ENCODE data around the gene ZRANB3. TPM values are rescaled to one million over a fixed set of nuclear protein-coding genes. Genes with fewer than 3 reads are reported as not detected.

ZRANB3 gene
- total and polyA plus RNA-seq, 2 experiments from 2014 or later = 10.5 to 16.8 TPM

DNA sequence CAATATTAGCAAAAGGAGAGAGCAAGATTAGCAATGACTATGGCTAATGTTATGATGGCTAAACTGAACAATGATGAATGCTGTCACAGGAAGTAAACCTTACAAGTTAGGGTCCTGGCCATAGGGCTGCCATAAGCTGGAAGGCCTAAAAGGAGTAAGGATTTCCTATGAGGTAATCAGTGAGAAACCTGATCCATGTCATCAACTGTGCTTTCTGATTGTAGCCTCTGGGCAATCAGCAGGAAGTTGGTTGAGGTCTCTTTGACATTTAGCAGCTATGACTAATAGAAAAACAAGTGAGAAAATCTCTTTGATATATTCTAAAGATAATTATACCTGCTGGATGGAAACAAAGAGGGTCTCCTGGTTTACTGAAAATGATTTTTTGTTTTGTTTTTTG lies 285.9 kb downstream of the ZRANB3 start (continued):
- no peak for TF ChIP-seq ZNF462 (CRISPR knock-in tag; IDR thresholded peaks at IDR 0.05)

DNA sequence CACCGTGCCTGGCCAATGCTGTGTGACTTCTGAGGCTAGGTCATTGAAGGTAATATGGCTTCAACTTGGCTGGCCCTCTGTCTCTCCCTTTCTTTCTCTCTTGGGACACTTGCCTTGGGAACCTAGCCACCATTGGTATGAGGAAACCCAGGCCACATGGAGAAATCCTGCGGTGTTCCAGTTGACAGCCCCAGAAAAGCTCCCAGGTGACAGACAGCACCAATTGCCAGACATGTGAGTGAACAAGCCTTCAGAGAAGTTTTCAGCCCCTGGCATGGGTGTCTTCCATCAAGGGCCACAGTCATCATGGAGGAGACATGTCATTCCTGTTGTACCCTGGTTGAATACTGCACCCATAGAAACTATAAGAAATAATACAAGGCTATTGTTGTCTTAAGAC lies 292.4 kb downstream of the ZRANB3 start:
- Histone ChIP-seq H3K36me3 (ENCODE audit: insufficient read depth) (no peaks in the 10 kb centered on the region), H3K4me3 (no peak overlapping the region), H3K4me1 (ENCODE audit: insufficient read depth) (no peaks in the 10 kb centered on the region), H4K20me1 (replicated peaks; ENCODE audit: insufficient read depth) (no peaks in the 10 kb centered on the region), H3K9me2 (ENCODE audit: insufficient read depth) (no peaks in the 10 kb centered on the region), H3K27me3 (ENCODE audit: insufficient read depth) (no peaks in the 10 kb centered on the region), H3K79me2 (replicated peaks; ENCODE audit: insufficient read depth) (no peaks in the 10 kb centered on the region), H2AFZ (no peak overlapping the region), H3K4me2 (no peak overlapping the region), H3F3A (replicated peaks; ENCODE audit: low read depth) (no peaks in the 10 kb centered on the region), H3K27ac (ENCODE audit: low read depth) (no peak overlapping the region)
- Mint-ChIP-seq H3K9me3 (no peaks in the 10 kb centered on the region), H3K4me3 (no peak overlapping the region), H3K27ac (no peak overlapping the region), H3K36me3 (ENCODE audit: low read depth) (peaks cover 5% of the 10 kb centered on the region; the same call in 1 of the 3 replicates), H3K4me1 (no peaks in the 10 kb centered on the region), H3K27me3 (ENCODE audit: insufficient read depth, low read depth, poor library complexity) (peaks cover 2% of the 10 kb centered on the region)
- ATAC-seq (no peak), DNase-seq (ENCODE audit: low spot score) (no peak)
- TF ChIP-seq ZNF331 (CRISPR knock-in tag; IDR thresholded peaks at IDR 0.05; ENCODE audit: low read depth) (no peak), STAT1 (IDR thresholded peaks at IDR 0.05; ENCODE audit: unreplicated experiment) (no peak), EZH2 (IDR thresholded peaks at IDR 0.05; ENCODE audit: low read depth, unreplicated experiment) (no peak)
- TF ChIP-seq, protein P1, sequence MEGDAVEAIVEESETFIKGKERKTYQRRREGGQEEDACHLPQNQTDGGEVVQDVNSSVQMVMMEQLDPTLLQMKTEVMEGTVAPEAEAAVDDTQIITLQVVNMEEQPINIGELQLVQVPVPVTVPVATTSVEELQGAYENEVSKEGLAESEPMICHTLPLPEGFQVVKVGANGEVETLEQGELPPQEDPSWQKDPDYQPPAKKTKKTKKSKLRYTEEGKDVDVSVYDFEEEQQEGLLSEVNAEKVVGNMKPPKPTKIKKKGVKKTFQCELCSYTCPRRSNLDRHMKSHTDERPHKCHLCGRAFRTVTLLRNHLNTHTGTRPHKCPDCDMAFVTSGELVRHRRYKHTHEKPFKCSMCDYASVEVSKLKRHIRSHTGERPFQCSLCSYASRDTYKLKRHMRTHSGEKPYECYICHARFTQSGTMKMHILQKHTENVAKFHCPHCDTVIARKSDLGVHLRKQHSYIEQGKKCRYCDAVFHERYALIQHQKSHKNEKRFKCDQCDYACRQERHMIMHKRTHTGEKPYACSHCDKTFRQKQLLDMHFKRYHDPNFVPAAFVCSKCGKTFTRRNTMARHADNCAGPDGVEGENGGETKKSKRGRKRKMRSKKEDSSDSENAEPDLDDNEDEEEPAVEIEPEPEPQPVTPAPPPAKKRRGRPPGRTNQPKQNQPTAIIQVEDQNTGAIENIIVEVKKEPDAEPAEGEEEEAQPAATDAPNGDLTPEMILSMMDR (conservative IDR thresholded peaks at IDR 0.05; ENCODE audit: low read depth in 2 of 2) = no peak
- TF ChIP-seq, protein P2, sequence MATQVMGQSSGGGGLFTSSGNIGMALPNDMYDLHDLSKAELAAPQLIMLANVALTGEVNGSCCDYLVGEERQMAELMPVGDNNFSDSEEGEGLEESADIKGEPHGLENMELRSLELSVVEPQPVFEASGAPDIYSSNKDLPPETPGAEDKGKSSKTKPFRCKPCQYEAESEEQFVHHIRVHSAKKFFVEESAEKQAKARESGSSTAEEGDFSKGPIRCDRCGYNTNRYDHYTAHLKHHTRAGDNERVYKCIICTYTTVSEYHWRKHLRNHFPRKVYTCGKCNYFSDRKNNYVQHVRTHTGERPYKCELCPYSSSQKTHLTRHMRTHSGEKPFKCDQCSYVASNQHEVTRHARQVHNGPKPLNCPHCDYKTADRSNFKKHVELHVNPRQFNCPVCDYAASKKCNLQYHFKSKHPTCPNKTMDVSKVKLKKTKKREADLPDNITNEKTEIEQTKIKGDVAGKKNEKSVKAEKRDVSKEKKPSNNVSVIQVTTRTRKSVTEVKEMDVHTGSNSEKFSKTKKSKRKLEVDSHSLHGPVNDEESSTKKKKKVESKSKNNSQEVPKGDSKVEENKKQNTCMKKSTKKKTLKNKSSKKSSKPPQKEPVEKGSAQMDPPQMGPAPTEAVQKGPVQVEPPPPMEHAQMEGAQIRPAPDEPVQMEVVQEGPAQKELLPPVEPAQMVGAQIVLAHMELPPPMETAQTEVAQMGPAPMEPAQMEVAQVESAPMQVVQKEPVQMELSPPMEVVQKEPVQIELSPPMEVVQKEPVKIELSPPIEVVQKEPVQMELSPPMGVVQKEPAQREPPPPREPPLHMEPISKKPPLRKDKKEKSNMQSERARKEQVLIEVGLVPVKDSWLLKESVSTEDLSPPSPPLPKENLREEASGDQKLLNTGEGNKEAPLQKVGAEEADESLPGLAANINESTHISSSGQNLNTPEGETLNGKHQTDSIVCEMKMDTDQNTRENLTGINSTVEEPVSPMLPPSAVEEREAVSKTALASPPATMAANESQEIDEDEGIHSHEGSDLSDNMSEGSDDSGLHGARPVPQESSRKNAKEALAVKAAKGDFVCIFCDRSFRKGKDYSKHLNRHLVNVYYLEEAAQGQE (IDR thresholded peaks at IDR 0.05; ENCODE audit: unreplicated experiment) = no peak

Measured in GM23338 (cell line).